GM18511 (cell line): Measurements from ENCODE around the gene SLCO6A1.

Experiments used
- ATAC-seq: cut with Tn5 transposase; IDR thresholded peaks from one replicate; pipeline ENCODE4 v1.9.1; 2021; ENCODE audit warnings: mild to moderate bottlenecking, moderate library complexity; ENCODE audit not compliant: unreplicated experiment

SLCO6A1 gene

GRCh38 chr5:102481054-102481715, 17.6 kb downstream of the SLCO6A1 start:
- no peak for ATAC-seq

GRCh38 chr5:102453716-102454115, 45.1 kb downstream of the SLCO6A1 start:
- peak; percentile 94 for ATAC-seq

- ATAC-seq, result no peak
Measured at GRCh38 chr5:102451082-102451481, 47.7 kb downstream of the SLCO6A1 start.

GRCh38 chr5:102450313-102450990, 48.3 kb downstream of the SLCO6A1 start:
- ATAC-seq, result no peak

GRCh38 chr5:102433473-102433872, 65.3 kb downstream of the SLCO6A1 start:
- ATAC-seq, result no peak

GRCh38 chr5:102421647-102422046, 77.2 kb downstream of the SLCO6A1 start:
- ATAC-seq, result no peak

GRCh38 chr5:102418531-102418930, 80.3 kb downstream of the SLCO6A1 start:
- no peak for ATAC-seq

GRCh38 chr5:102414448-102414847, 84.4 kb downstream of the SLCO6A1 start:
- ATAC-seq, result no peak

GRCh38 chr5:102388235-102388634, 110.6 kb downstream of the SLCO6A1 start:
- ATAC-seq, result no peak

GRCh38 chr5:102385365-102385764, 113.4 kb downstream of the SLCO6A1 start:
- ATAC-seq, result no peak

GRCh38 chr5:102380174-102380573, 118.6 kb downstream of the SLCO6A1 start:
- no peak for ATAC-seq

GRCh38 chr5:102375876-102376275, 122.9 kb downstream of the SLCO6A1 start:
- ATAC-seq, result no peak

- no peak for ATAC-seq
Measured at GRCh38 chr5:102375272-102375671, 123.5 kb downstream of the SLCO6A1 start.

- no peak for ATAC-seq
Measured at GRCh38 chr5:102368392-102368791, 130.4 kb downstream of the SLCO6A1 start.

- ATAC-seq, result no peak
Measured at GRCh38 chr5:102341681-102342288, 157.0 kb downstream of the SLCO6A1 start.

GRCh38 chr5:102324714-102325113, 174.1 kb downstream of the SLCO6A1 start:
- ATAC-seq, result no peak
